HG03558 (cell line): ENCODE measurements around the gene ATRNL1.
"Not testable (repeated sequence)": the region's sequence is repeated elsewhere in the genome, so short reads cannot be mapped to it uniquely, and the experiment has no call there.

ENCODE experiments used
- ATAC-seq: cut with Tn5 transposase; IDR thresholded peaks from one replicate; pipeline ENCODE4 v1.9.1; 2021; ENCODE audit warnings: moderate number of reproducible peaks; ENCODE audit not compliant: unreplicated experiment; ENCODE audit errors: extremely low read depth

Gene ATRNL1

DNA sequence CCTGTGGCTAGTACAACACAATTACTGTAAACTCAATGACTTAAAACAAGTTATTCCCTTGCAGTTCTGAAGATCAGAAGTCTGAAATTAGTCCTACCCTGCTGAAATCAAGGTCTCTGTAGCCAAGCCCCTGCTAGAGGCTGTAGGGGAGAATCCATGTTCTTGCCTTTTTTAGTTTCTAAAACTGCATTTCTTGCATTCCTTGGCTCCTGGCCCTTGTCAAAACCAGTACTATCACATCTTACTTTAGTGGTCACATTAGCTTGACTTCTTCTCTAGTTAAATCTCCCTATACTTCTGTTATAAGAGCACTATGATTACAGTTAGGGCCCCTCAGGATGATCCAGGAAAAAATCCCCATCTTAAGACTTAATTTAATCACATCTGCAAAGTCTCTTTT is 612.9 kb downstream of the ATRNL1 start:
- no peak for ATAC-seq

DNA sequence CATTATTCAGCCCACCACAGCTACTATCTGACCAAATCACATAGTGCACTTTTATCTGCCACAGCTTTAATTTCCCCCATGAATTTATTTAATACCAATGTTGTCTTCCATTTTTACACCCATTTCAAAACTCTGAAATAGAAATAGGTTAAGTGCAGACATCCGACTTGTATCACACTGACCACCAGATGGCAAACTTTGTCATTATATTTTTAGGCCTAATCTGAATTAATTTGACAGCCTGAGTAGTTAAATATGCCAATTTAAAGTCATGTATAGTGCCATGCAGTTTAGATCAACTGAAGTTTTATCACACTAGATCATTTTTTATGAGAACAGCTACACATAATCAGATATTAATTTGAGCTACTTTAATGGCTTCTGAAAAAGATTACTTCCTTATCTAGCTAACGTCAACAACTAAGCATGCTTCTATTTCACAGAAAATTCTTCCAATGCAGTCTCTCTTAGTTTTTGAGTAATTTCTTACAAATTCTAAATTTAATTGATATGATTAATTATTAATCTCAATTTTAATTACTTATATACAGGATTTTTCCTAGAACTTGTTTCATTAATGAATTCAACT is 613.4 kb downstream of the ATRNL1 start:
- no peak for ATAC-seq

DNA sequence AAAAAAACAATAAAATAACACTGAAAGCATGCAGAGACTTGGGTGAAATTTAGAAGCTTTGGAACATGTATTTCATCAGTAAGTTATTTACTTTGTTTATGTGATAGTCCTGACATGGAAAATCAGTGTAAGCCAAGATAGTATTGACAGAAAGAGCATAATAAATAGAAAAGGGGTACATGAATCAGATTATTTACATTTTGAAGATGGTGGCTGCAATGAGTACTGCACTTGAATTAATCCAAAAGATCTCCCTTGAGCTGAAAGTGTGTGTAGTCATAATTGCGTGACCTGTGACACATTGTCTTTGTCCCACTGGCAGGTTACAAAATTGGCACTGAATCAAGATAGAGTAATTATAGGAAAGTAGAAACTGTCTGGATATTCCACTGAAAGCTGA is 617.0 kb downstream of the ATRNL1 start:
- no peak for ATAC-seq

GRCh38 chr10:115711306-115711705 is 618.1 kb downstream of the ATRNL1 start:
- ATAC-seq, result no peak

GRCh38 chr10:115720121-115720520 is 627.0 kb downstream of the ATRNL1 start:
- ATAC-seq, result no peak

DNA sequence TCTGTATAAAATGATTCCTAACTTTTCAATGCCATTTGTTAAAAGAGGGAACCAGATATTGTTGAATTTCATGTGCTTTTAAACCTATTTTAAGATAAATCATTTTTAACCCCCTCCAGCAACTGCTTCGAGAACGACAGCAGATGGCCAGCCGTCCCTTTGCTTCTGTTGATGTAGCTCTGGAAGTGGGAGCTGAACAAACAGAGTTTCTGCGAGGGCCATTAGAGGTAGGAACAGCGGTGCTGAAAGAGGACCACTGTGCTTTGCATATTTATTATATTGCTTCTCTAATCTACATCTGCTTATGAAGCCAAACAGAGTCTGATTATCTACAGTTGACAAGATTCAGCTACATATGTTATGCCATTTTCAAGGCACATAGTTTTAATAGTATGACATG is 634.0 kb downstream of the ATRNL1 start:
- ATAC-seq, result no peak

DNA sequence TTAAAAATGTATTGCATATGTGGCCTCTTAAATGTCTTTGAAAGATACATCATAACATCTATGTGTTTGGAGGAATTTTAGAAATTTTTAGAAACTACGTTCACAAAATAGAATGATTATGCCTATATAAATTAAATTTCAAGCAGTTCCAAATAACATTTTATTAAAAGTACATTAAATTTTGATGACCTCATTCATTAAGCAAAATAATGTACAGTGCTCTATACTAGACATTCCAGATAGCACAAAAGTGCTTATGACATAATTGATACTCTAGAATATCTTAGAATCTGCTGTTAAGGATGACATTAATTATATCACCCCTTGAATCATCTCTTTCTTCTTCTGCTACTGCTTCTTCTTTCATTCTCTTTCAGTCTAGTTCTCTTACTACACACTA is 650.9 kb downstream of the ATRNL1 start:
- no peak for ATAC-seq

- ATAC-seq, result no peak
Measured at GRCh38 chr10:115745943-115746342, 652.8 kb downstream of the ATRNL1 start.

DNA sequence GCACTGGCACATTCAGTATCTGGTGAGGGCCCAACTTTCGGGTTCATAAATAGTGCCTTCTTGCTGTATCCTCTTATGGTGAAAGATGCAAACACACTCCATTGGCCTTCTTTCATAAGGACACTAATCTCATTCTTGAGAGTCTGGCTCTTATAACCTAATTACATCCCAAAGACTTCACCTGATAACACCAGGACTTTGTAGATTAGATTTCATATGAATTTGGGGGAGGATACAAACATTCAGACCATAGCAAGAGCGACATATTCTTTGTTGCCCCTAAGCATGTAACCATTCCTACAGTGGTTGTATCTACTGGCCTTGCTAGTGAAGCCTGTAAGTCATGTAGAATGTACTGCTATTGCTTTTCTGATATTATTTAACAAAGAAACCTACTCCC is 654.6 kb downstream of the ATRNL1 start:
- ATAC-seq, result no peak

GRCh38 chr10:115758488-115758887 is 665.3 kb downstream of the ATRNL1 start:
- ATAC-seq, result not testable (repeated sequence)

- no peak for ATAC-seq
Measured at GRCh38 chr10:115760131-115760530, 667.0 kb downstream of the ATRNL1 start.

- ATAC-seq, result no peak
Measured at GRCh38 chr10:115761166-115761565, 668.0 kb downstream of the ATRNL1 start.

DNA sequence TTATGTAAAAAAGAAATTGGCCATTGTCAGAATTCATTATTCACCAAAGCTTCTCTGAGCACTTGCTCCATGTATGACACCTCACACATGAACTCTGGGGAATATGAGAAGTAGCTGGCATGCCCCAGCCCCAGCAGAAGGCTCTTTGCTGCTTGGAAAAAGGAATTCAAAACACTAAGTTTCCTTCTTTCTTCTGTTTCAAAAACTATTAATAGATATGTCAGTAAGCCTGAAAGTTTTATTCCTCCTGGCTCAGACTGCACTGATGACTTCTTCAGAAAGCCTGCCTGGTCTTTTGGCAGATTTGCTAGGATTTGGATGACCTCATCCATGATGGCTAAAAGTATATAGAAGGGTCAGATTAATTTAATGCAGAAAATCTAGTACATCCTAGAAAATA is 668.9 kb downstream of the ATRNL1 start:
- no peak for ATAC-seq

DNA sequence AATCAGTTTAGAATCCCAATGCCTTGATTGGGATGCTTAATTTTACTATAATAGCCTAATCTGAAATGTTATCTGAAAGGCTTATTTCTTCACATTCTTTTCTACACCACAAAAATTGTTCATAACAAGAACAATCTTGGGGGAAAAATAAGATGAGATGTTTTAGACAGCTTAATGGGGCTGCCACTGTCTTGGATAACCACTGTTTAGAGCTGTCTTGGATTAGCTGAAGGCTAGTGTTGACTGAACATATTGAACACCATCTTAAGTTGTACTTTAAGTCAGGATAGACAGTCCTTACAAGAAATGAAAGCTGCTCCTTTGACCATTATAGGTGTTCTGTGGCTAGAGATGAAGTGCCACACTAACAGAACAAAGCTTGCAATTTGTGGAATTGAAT is 678.6 kb downstream of the ATRNL1 start:
- ATAC-seq, result no peak

GRCh38 chr10:115772606-115773005 is 679.4 kb downstream of the ATRNL1 start:
- no peak for ATAC-seq

DNA sequence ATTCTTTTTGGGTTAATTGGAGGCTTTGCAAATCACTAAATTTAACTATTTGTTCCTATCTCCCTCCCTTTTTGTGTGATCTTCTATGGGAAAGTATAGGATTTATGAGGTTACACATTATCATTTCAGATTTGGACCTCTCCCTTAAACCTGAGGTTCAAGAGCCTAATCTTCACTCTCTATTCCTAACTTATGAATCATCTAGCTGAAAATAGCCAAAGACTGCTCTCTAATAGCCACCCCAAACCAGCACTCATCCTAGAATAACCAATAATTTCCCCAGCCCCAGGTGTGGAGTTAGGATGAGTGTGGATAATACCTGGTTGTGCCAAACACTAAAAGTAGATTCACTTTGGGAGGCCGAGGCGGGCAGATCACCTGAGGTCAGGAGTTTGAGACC is 680.7 kb downstream of the ATRNL1 start:
- no peak for ATAC-seq

DNA sequence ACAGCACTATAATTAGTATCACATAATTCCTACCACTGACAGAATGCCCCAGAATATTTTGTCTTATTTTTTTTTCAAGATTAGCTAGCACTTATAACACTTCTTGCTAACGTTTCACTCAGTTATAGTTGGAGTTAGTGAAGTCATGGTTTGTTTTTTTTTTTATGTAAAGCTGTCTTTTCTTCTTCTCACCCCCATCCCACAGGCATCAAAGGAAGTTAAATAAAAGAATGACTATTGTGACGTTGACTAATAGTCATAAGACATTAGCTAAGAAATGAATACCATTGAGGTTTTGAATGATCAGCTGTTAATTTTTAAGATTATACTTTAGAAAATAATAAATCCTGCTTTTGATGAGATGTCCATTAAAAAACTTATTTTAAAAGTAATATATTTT is 681.6 kb downstream of the ATRNL1 start:
- no peak for ATAC-seq

DNA sequence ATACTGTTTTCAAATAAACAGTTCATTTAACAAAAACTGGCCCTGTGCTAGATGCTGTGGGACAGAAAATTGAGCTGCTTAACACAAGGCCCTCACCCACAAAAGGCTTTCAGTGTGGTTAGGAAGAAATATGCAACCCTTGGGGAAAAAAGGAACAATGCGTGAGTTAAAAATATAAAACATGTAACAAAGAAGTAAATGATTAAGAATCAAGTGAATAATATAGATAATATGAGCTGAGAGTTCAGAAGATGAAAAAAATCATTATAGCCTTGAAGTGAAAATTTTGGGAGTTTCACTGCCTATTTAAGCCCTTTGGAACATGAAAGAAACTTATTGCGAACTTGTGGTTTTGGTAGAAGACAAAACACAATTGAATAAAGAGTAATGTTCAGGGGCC is 684.5 kb downstream of the ATRNL1 start:
- ATAC-seq, result no peak

- no peak for ATAC-seq
Measured at GRCh38 chr10:115790220-115790619, 697.1 kb downstream of the ATRNL1 start.

- no peak for ATAC-seq
Measured at GRCh38 chr10:115795964-115796363, 702.8 kb downstream of the ATRNL1 start.

GRCh38 chr10:115801457-115801856 is 708.3 kb downstream of the ATRNL1 start:
- no peak for ATAC-seq

- no peak for ATAC-seq
Measured at GRCh38 chr10:115801992-115802391, 708.8 kb downstream of the ATRNL1 start.

- ATAC-seq, result no peak
Measured at GRCh38 chr10:115802911-115803310, 709.7 kb downstream of the ATRNL1 start.
